Parathyroid adenoma (tissue), 2 donors: ENCODE measurements around the gene KDM4B.
A peak's percentile ranks its signal among the peaks of the same experiment; 100 is the strongest.

Experiments used
- H2AFZ ChIP-seq: fragments of 300-600 bp; sonication (generic); one replicate; pipeline ENCODE4 v1.7.0; 2017; ENCODE audit warnings: antibody characterized with exemption, mild to moderate bottlenecking
- H3K27ac ChIP-seq: fragments of 300-600 bp; sonication (generic); one replicate; pipeline ENCODE4 v1.7.0; 2017
- H3K27me3 ChIP-seq: fragments of 300-600 bp; sonication (generic); one replicate; pipeline ENCODE4 v1.7.0; 2017; ENCODE audit warnings: low read length; ENCODE audit not compliant: control insufficient read depth, insufficient read depth
- H3K36me3 ChIP-seq: fragments of 300-600 bp; sonication (generic); one replicate; pipeline ENCODE4 v1.7.0; 2017; ENCODE audit warnings: low read length; ENCODE audit not compliant: control insufficient read depth, insufficient read depth
- H3K4me1 ChIP-seq: fragments of 300-600 bp; sonication (generic); one replicate; pipeline ENCODE4 v1.7.0; 2017; ENCODE audit warnings: control low read depth
- H3K4me2 ChIP-seq: fragments of 300-600 bp; sonication (generic); one replicate; pipeline ENCODE4 v1.7.0; 2017; ENCODE audit warnings: low read length
- H3K4me3 ChIP-seq: fragments of 300-600 bp; sonication (generic); one replicate; pipeline ENCODE4 v1.7.0; 2017; ENCODE audit warnings: low read depth, low read length
- H3K79me2 ChIP-seq: fragments of 300-600 bp; sonication (generic); one replicate; pipeline ENCODE4 v1.7.0; 2017; ENCODE audit warnings: control low read depth
- H3K9ac ChIP-seq: fragments of 300-600 bp; sonication (generic); one replicate; pipeline ENCODE4 v1.7.0; 2017; ENCODE audit warnings: mild to moderate bottlenecking
- H3K9me3 ChIP-seq: fragments of 300-600 bp; sonication (generic); one replicate; pipeline ENCODE4 v1.7.0; 2017; ENCODE audit warnings: low read length; ENCODE audit not compliant: control insufficient read depth
- TF ChIP-seq, protein P1 (sequence below): fragments of 300-600 bp; sonication (generic); IDR thresholded peaks from one replicate; pipeline ENCODE4 v1.7.0; 2017; ENCODE audit warnings: antibody characterized with exemption, mild to moderate bottlenecking
- donor health status: primary hyperparathyroidism.

KDM4B gene

DNA sequence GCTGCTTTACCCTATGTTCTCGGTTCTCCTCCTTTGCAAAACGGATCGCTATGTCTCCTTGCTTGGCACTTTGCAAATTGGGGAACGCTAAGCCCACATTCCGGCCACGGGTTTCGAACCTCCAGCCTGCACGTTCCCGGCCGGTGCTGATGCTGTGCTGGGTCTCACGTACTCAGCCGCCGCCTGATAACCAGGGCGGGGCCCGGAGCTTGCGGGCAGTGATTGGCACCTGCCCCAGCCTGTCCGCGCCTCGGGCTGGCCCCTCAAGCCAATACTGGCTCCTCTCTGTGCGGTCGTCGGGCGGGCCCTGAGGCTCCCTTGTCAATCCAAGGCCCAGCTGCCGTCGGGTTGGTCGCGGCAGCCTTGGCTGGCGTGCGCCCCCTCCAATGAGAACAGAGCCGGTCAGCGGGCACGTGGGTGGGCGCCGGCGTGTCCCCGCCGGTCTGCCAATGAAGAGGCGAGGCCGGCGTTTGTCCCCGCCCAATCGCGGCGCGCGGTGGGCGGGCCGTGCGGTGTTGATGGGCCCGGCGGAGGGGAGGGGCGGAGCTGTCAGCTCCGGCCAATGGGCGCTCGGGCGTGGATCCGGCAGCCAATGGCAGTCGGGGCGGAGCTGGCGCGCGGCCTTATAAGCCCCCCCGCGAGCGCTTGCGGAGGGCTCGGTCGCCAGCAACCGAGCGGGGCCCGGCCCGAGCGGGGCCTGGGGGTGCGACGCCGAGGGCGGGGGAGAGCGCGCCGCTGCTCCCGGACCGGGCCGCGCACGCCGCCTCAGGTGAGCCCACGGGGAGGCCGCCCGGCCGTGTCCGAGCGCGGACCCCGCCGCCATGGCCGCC is at the start of gene KDM4B:
TSS of gene KDM4B (plus strand) at position 652 of the 830 bp plus-strand sequence. CDS start 63,778 bp downstream, outside the sequence.
- Histone ChIP-seq H2AFZ (peak within 1 kb of the TSS; percentile 70), H3K4me2 (peak within 1 kb of the TSS; percentile 83), H3K4me1 (peaks cover 12% of the 10 kb centered on the region), H3K9me3 (no peaks in the 10 kb centered on the region), H3K4me3 (peak within 1 kb of the TSS; percentile 67), H3K27me3 (no peaks in the 10 kb centered on the region), H3K79me2 (peaks cover 30% of the 10 kb centered on the region), H3K9ac (no peak within 1 kb of the TSS), H3K36me3 (no peaks in the 10 kb centered on the region), H3K27ac (peak within 1 kb of the TSS; percentile 58)
- TF ChIP-seq, protein P1, sequence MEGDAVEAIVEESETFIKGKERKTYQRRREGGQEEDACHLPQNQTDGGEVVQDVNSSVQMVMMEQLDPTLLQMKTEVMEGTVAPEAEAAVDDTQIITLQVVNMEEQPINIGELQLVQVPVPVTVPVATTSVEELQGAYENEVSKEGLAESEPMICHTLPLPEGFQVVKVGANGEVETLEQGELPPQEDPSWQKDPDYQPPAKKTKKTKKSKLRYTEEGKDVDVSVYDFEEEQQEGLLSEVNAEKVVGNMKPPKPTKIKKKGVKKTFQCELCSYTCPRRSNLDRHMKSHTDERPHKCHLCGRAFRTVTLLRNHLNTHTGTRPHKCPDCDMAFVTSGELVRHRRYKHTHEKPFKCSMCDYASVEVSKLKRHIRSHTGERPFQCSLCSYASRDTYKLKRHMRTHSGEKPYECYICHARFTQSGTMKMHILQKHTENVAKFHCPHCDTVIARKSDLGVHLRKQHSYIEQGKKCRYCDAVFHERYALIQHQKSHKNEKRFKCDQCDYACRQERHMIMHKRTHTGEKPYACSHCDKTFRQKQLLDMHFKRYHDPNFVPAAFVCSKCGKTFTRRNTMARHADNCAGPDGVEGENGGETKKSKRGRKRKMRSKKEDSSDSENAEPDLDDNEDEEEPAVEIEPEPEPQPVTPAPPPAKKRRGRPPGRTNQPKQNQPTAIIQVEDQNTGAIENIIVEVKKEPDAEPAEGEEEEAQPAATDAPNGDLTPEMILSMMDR = no peak

DNA sequence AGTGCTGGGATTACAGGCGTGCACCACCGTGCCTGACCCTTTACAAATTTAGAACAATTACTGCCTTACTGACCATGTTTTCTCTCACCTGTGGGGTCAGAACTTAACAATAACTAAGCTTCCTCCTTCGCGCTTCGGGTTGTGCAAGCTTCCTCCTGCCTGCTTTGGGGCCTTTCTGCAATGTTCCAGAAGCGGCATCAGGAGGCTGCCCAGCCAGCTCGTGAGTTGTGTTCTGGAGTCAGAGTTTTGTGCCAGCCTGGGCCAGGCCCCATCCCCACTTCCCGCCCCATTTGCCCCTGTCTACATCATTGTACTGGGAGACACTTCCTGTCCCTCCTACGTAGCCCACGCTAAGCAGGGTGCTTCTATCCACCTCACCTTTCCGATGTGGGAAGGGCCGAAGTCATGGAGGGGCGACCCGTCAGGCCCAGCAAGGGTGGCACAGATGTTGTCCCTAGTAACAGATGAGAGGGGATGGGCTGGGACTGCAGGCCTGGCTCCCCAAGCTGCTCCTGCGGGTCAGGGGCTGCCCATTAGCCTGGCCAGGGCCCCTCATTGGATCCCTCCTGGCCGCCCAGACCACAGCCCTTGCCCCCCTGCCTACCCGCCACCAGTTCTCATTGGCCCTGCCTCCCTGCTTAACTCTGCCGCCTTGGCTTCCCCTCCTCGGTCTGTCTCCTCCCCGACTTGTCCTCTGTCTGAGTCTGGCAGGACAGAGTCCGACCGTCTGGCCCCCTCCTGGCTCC is 46.2 kb upstream of the KDM4B start:
- no peak overlapping the region for H3K4me2 ChIP-seq
- H3K9ac ChIP-seq = no peak overlapping the region
- no peak overlapping the region for H3K27ac ChIP-seq

DNA sequence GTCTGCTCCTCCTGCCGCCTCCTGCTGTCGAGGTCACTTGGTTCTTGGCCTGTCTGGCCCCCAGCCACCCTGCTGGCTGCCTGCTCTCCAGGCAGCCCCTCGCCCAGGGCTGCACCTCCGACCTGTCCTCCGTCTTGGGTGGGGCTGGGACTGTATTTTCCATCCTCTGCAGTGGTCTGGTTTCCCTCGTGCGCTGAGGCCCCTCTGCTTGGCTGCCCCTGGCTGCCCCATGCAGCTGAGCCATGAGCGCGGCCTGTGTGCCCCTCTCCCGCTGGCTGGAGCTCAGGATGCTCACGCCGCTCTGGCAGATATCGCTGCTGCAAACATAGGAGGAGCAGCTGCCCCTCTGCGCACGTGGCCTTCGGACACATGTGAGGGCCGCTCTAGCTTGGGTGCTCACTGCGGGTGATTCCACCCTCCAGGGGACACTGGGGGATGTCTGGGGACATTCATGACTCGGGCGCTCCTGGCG is 45.6 kb upstream of the KDM4B start:
- Histone ChIP-seq H3K9ac (no peak overlapping the region), H3K4me3 (no peak overlapping the region), H3K4me1 (no peaks in the 10 kb centered on the region), H3K79me2 (no peaks in the 10 kb centered on the region), H3K4me2 (no peak overlapping the region), H3K27ac (no peak overlapping the region), H3K36me3 (no peaks in the 10 kb centered on the region), H2AFZ (no peak overlapping the region), H3K9me3 (no peaks in the 10 kb centered on the region), H3K27me3 (no peaks in the 10 kb centered on the region)
- TF ChIP-seq, protein P1 = no peak

More for the DNA sequence above, 46.2 kb upstream of the KDM4B start:
- Histone ChIP-seq H3K27me3 (no peaks in the 10 kb centered on the region), H2AFZ (no peak overlapping the region), H3K79me2 (no peaks in the 10 kb centered on the region), H3K4me3 (no peak overlapping the region), H3K36me3 (no peaks in the 10 kb centered on the region), H3K9me3 (no peaks in the 10 kb centered on the region), H3K4me1 (no peaks in the 10 kb centered on the region)
- TF ChIP-seq, protein P1 = no peak

DNA sequence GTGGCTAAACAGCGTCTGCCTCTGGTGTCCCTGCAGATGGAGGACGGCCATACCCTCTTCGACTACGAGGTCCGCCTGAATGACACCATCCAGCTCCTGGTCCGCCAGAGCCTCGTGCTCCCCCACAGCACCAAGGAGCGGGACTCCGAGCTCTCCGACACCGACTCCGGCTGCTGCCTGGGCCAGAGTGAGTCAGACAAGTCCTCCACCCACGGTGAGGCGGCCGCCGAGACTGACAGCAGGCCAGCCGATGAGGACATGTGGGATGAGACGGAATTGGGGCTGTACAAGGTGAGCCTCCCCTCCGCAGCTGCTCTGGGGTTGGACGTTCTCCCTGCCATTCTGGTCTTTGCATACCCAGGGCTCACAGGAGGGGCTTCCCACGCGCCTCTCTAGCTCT is 39.7 kb upstream of the KDM4B start:
- no peak overlapping the region for H3K9ac ChIP-seq
- H3K9me3 ChIP-seq = no peaks in the 10 kb centered on the region
- no peaks in the 10 kb centered on the region for H3K4me1 ChIP-seq
- no peaks in the 10 kb centered on the region for H3K27me3 ChIP-seq
- H3K4me3 ChIP-seq = no peak overlapping the region
- TF ChIP-seq, protein P1 = no peak
- H3K36me3 ChIP-seq = no peaks in the 10 kb centered on the region
- no peak overlapping the region for H3K27ac ChIP-seq
- H3K79me2 ChIP-seq = no peaks in the 10 kb centered on the region
- no peak overlapping the region for H2AFZ ChIP-seq
- no peak overlapping the region for H3K4me2 ChIP-seq
